ENCODE measurements around the gene CBX4. TPM values are rescaled to one million over a fixed set of nuclear protein-coding genes. Genes with fewer than 3 reads are reported as not detected.
A peak's percentile ranks its signal among the peaks of the same experiment; 100 is the strongest.

The CBX4 gene
- total RNA-seq, 4 donors from 2014 or later = 11.6 to 15.3 (median 14.4) TPM

DNA sequence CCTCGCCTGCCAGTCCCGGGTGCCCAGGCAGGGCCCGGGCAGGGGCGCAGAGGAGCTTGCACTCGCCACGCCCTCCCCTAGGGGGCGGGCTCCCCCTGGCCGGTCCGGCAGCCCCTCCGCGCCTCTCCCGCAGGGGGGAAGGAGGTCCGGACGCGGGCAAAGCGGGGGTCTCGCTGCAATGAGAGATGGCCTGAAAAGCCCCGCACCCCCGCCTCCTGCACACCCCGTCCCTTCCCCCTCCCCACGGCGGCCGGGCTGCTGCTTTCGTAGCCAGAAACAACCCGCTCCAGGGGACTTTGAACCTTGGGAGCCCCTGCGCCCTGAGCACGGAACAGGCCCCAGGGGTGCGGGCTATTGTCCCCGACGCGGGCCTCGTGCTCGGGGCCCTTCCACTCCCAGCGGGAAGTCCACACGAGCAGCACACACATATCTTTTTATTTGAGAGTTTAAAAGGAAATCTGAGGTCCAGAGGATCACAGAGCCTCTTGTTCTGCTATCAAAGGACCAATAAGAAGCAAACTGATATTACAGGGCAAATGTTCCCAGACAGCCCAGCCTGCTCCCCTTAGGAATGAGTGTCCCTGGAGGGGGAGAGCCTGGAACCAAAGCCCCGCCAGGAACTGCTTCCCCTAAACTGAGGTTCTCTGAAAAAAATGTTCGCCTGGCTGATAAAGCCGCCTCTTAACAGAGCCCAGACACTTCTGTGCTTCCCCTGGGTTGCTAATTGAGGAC is 5.8 kb upstream of the CBX4 start:
- 2 to 9% methylated on average over 17 to 18 of the region's 38 CpGs for WGBS, 2 donors
- H3K4me3 ChIP-seq = peak overlapping the region; percentile 39 to 63 (median 58)
- no peaks in the 10 kb centered on the region for H3K9me3 ChIP-seq
- H3K4me1 ChIP-seq = peaks cover 0 to 60% (median 34%) of the 10 kb centered on the region in 4 donors
- TF ChIP-seq CTCF (IDR thresholded peaks at IDR 0.05) = peak; percentile 45 to 85 (median 73)
- TF ChIP-seq EP300 (IDR thresholded peaks at IDR 0.05) = no peak
- TF ChIP-seq POLR2A (IDR thresholded peaks at IDR 0.05) = no peak
- H3K27ac ChIP-seq = peak overlapping the region in 3 of 4 donors; percentile 70 to 83 (median 75)
- no peak for DNase-seq (ENCODE audit: low spot score in 2 of 2)
- no peaks in the 10 kb centered on the region for H3K36me3 ChIP-seq
- peaks cover 4 to 37% of the 10 kb centered on the region in 2 donors for H3K27me3 ChIP-seq

GRCh38 chr17:79843816-79844800 is 4.9 kb upstream of the CBX4 start:
- 1 to 3% methylated on average over 36 to 59 of the region's 89 CpGs for WGBS, 2 donors
- peaks cover 4 to 42% of the 10 kb centered on the region in 2 donors for H3K27me3 ChIP-seq
- DNase-seq (ENCODE audit: low spot score in 2 of 2) = no peak
- H3K4me1 ChIP-seq = peaks cover 0 to 66% (median 38%) of the 10 kb centered on the region in 4 donors
- peak overlapping the region; percentile 39 to 63 (median 58) for H3K4me3 ChIP-seq
- H3K36me3 ChIP-seq = no peaks in the 10 kb centered on the region
- no peaks in the 10 kb centered on the region for H3K9me3 ChIP-seq
- H3K27ac ChIP-seq = peak overlapping the region in 3 of 4 donors; percentile 70 to 83 (median 75)
- TF ChIP-seq CTCF (IDR thresholded peaks at IDR 0.05) = peak in 2 of 5 experiments; percentile 15 to 33
- TF ChIP-seq EP300 (IDR thresholded peaks at IDR 0.05) = peak in 1 of 2 donors; percentile 19
- TF ChIP-seq POLR2A (IDR thresholded peaks at IDR 0.05) = no peak

- Histone ChIP-seq H3K27ac (peak overlapping the region in 2 of 4 donors; percentile 75 to 83), H3K4me1 (peaks cover 0 to 66% (median 38%) of the 10 kb centered on the region in 4 donors), H3K36me3 (no peaks in the 10 kb centered on the region), H3K9me3 (no peaks in the 10 kb centered on the region), H3K27me3 (peaks cover 4 to 42% of the 10 kb centered on the region in 2 donors), H3K4me3 (peak overlapping the region; percentile 39 to 63 (median 58))
- WGBS, 2 donors = 1% methylated on average over 24 to 29 of the region's 39 CpGs
- no peak for DNase-seq (ENCODE audit: low spot score in 2 of 2)
- no peak for TF ChIP-seq EP300 (IDR thresholded peaks at IDR 0.05)
- no peak for TF ChIP-seq POLR2A (IDR thresholded peaks at IDR 0.05)
- TF ChIP-seq CTCF (IDR thresholded peaks at IDR 0.05) = no peak
These were observed 4.2 kb upstream of the CBX4 start for GRCh38 chr17:79843474-79843815.

GRCh38 chr17:79842656-79843473 is 3.6 kb upstream of the CBX4 start:
- Histone ChIP-seq H3K4me3 (peak overlapping the region; percentile 39 to 63 (median 58)), H3K27ac (peak overlapping the region in 1 of 4 donors; percentile 75), H3K27me3 (peaks cover 4 to 42% of the 10 kb centered on the region in 2 donors), H3K9me3 (no peaks in the 10 kb centered on the region), H3K4me1 (peaks cover 0 to 70% (median 40%) of the 10 kb centered on the region in 4 donors), H3K36me3 (no peaks in the 10 kb centered on the region)
- DNase-seq (ENCODE audit: low spot score in 2 of 2) = no peak
- TF ChIP-seq POLR2A (IDR thresholded peaks at IDR 0.05) = no peak
- peak in 3 of 5 experiments; percentile 23 to 31 (median 24) for TF ChIP-seq CTCF (IDR thresholded peaks at IDR 0.05)
- WGBS, 2 donors = 3 to 7% methylated on average over 31 to 47 of the region's 66 CpGs
